Natural killer cell (primary cell): ENCODE data around the gene OAS1. TPM values are rescaled to one million over a fixed set of nuclear protein-coding genes. Genes with fewer than 3 reads are reported as not detected.

ENCODE experiments used
- ATAC-seq, 3 donors: fragments of 150-1000 bp in 2 of 3; fragments of 200-7000 bp in 1 of 3; cut with Tn5 transposase; 1 replicate in 1 of 3; 2 replicates in 2 of 3; pipeline ENCODE4 v1.10.0; 2021; ENCODE audit warnings: mild to moderate bottlenecking in 2 of 3, moderate library complexity in 2 of 3
- DNase-seq, 2 donors: peaks; one replicate each; pipeline versions ENCODE4 v3.0.0 to v3.0.0-alpha.2; 2013 to 2021; ENCODE audit warnings: mixed read lengths in 1 of 2
- H3K27ac ChIP-seq: one replicate; pipeline ENCODE4 v1.5.1; 2013; ENCODE audit warnings: mild to moderate bottlenecking, low read length
- H3K27me3 ChIP-seq: one replicate; pipeline ENCODE4 v1.6.1; 2013; ENCODE audit warnings: low read length; ENCODE audit not compliant: control insufficient read depth, insufficient read depth
- H3K36me3 ChIP-seq: one replicate; pipeline ENCODE4 v1.6.1; 2013; ENCODE audit warnings: low read length; ENCODE audit not compliant: control insufficient read depth, insufficient read depth
- H3K4me1 ChIP-seq: one replicate; pipeline ENCODE4 v1.6.1; 2013; ENCODE audit warnings: low read length; ENCODE audit not compliant: control insufficient read depth, insufficient read depth
- H3K4me3 ChIP-seq: one replicate; pipeline ENCODE4 v1.5.1; 2013; ENCODE audit warnings: low read length
- H3K9me3 ChIP-seq: one replicate; pipeline ENCODE4 v1.6.1; 2013; ENCODE audit warnings: low read length; ENCODE audit not compliant: control insufficient read depth, insufficient read depth
- H3K27ac Mint-ChIP-seq, 2 donors: one replicate each; pipeline ENCODE4 v1.8.0; 2022; ENCODE audit warnings: mild to moderate bottlenecking in 2 of 2, mixed read lengths in 2 of 2, moderate library complexity in 1 of 2
- H3K27me3 Mint-ChIP-seq, 2 donors: one replicate each; pipeline ENCODE4 v1.8.0; 2022; ENCODE audit warnings: low read depth in 2 of 2, mixed read lengths in 2 of 2
- H3K36me3 Mint-ChIP-seq: one replicate; pipeline ENCODE4 v1.8.0; 2022; ENCODE audit warnings: mixed read lengths
- H3K4me1 Mint-ChIP-seq, 2 donors: one replicate each; pipeline ENCODE4 v1.8.0; 2022; ENCODE audit warnings: mixed read lengths in 2 of 2
- H3K4me3 Mint-ChIP-seq: one replicate; pipeline ENCODE4 v1.8.0; 2022; ENCODE audit warnings: mild to moderate bottlenecking, moderate library complexity, mixed read lengths
- H3K9me3 Mint-ChIP-seq, 2 donors: one replicate each; pipeline ENCODE4 v1.8.0; 2022; ENCODE audit warnings: mixed read lengths in 2 of 2
- WGBS: methylation state at CpG from one replicate; pipeline ENCODE4 v1.1.7; 2013; ENCODE audit warnings: missing lambda C conversion rate; ENCODE audit not compliant: insufficient coverage; 5-methylcytosine and 5-hydroxymethylcytosine counted together
- intact Hi-C: fragments of 100-400 bp; cut with micrococcal nuclease; formaldehyde crosslinking; loops from one replicate; pipeline ENCODE4 v1.14.2; 2022
- total RNA-seq, 4 donors: library from RNA; stranded (reverse); fragments of 120-200 nt in 1 of 4; gene quantifications; one replicate each; pipeline versions ENCODE4 v1.2.3 to v1.2.4, GENCODE V29; 2013 to 2022
- TF ChIP-seq, protein P1 (sequence below): fragments of 200-600 bp; IDR thresholded peaks from one replicate; pipeline ENCODE4 v1.8.0; 2022; ENCODE audit warnings: antibody characterized with exemption

OAS1 gene
- total RNA-seq, 3 donors from 2014 or later (not counting 1 experiment from before 2014, with no cell fraction given): 12.4 to 21.1 (median 16.5) TPM

DNA sequence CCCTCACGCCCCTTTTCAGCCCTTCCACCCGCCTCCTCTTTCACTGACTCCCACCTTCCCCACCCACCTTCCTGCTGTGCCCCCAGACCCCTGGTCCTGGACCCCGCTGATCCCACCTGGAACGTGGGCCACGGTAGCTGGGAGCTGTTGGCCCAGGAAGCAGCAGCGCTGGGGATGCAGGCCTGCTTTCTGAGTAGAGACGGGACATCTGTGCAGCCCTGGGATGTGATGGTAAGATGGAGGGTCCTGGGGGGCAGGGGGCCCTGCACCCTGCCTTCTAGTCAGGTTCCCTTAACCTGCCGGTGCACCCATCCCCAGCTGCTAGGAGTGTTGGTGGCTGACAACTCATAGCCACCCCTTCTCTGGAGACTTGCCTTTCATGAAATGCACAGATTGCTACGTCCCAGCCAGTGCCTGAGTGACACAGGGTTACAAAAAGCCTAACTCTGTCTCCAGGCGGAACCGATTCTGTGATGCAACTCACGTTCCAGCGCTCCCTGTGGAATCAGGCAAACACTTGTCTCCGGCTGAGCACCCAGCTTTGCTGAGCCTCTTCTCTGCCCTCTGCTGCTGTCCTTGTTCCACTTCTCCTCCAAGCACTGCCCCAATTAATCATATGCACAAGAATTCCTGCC, 56.6 kb downstream of the OAS1 start:
- no peaks in the 10 kb centered on the region for H3K27me3 Mint-ChIP-seq
- DNase-seq (no peak), ATAC-seq (no peak)
- no peaks in the 10 kb centered on the region for H3K4me1 ChIP-seq
- H3K4me3 ChIP-seq: no peak overlapping the region
- TF ChIP-seq, protein P1, sequence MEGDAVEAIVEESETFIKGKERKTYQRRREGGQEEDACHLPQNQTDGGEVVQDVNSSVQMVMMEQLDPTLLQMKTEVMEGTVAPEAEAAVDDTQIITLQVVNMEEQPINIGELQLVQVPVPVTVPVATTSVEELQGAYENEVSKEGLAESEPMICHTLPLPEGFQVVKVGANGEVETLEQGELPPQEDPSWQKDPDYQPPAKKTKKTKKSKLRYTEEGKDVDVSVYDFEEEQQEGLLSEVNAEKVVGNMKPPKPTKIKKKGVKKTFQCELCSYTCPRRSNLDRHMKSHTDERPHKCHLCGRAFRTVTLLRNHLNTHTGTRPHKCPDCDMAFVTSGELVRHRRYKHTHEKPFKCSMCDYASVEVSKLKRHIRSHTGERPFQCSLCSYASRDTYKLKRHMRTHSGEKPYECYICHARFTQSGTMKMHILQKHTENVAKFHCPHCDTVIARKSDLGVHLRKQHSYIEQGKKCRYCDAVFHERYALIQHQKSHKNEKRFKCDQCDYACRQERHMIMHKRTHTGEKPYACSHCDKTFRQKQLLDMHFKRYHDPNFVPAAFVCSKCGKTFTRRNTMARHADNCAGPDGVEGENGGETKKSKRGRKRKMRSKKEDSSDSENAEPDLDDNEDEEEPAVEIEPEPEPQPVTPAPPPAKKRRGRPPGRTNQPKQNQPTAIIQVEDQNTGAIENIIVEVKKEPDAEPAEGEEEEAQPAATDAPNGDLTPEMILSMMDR: no peak
- no peak overlapping the region for H3K27ac ChIP-seq
- H3K4me1 Mint-ChIP-seq: peaks cover 0 to 13% of the 10 kb centered on the region in 2 donors
- peaks cover 54% of the 10 kb centered on the region for H3K36me3 ChIP-seq
- 97% methylated on average over 14 of the region's 14 CpGs for WGBS
- no peak overlapping the region for H3K4me3 Mint-ChIP-seq
- H3K9me3 ChIP-seq: no peaks in the 10 kb centered on the region
- peaks cover 2 to 4% of the 10 kb centered on the region in 2 donors for H3K9me3 Mint-ChIP-seq
- no peaks in the 10 kb centered on the region for H3K27me3 ChIP-seq
- H3K36me3 Mint-ChIP-seq: peaks cover 33% of the 10 kb centered on the region
- intact Hi-C loops: no loop called here
- H3K27ac Mint-ChIP-seq: no peak overlapping the region

DNA sequence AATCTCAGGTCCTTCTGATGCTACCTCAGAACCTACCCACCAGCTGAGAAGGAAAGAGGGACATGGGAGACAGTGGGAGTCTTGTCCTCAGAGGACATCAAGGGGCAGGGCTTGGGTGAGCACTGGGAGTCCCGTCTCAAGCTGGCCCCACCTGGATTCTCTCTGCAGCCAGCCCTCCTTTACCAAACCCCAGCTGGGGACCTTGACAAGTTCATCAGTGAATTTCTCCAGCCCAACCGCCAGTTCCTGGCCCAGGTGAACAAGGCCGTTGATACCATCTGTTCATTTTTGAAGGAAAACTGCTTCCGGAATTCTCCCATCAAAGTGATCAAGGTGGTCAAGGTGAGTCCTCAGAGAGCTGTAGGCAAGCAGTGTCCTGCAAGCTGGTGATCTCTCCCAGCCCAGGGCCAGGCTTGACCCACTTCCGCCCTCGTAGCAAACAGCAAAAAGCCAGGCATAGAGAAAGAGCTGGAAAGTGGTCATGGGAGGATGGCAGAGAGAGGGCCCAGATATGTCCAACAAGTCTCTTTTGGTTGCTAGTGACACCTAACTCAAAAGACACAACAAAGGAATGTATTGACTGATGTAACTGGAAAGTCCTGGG, 57.4 kb downstream of the OAS1 start:
- Histone ChIP-seq H3K36me3 (peaks cover 57% of the 10 kb centered on the region), H3K4me1 (no peaks in the 10 kb centered on the region), H3K27me3 (no peaks in the 10 kb centered on the region), H3K27ac (no peak overlapping the region), H3K4me3 (no peak overlapping the region), H3K9me3 (no peaks in the 10 kb centered on the region)
- TF ChIP-seq, protein P1: no peak
- Mint-ChIP-seq H3K27me3 (no peaks in the 10 kb centered on the region), H3K9me3 (peaks cover 2 to 4% of the 10 kb centered on the region in 2 donors), H3K36me3 (peaks cover 32% of the 10 kb centered on the region), H3K27ac (no peak overlapping the region), H3K4me3 (no peak overlapping the region), H3K4me1 (peaks cover 0 to 13% of the 10 kb centered on the region in 2 donors)
- intact Hi-C loops: no loop called here
- DNase-seq: no peak
- no peak for ATAC-seq
- 96% methylated on average over 6 of the region's 6 CpGs for WGBS

DNA sequence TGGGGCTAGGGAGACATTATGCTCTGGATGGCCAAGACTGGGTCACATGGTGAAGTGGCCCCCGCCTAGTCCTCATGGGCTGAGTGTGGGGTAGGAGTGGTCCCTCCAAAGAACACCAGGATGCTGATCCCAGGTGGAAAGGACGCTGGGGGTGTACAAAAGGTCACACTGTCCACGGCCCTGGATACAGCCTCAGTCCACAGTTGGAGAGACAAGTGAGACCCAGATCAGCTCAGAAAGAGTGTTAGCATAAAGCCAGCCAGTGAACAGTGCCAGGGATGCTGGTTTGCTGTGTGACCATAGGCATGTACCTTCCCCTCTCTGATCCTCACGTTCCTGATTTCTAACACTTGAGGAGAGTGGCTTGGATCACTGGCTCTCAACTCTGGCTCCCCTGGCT, 58.2 kb downstream of the OAS1 start:
- no peaks in the 10 kb centered on the region for H3K9me3 Mint-ChIP-seq
- DNase-seq (no peak), ATAC-seq (no peak)
- peaks cover 25% of the 10 kb centered on the region for H3K36me3 Mint-ChIP-seq
- H3K4me1 Mint-ChIP-seq: peaks cover 0 to 9% of the 10 kb centered on the region in 2 donors
- H3K4me3 Mint-ChIP-seq: no peak overlapping the region
- 95% methylated on average over 4 of the region's 4 CpGs for WGBS
- Histone ChIP-seq H3K4me3 (no peak overlapping the region), H3K4me1 (no peaks in the 10 kb centered on the region), H3K27ac (no peak overlapping the region), H3K36me3 (peaks cover 57% of the 10 kb centered on the region), H3K27me3 (no peaks in the 10 kb centered on the region), H3K9me3 (no peaks in the 10 kb centered on the region)
- no peaks in the 10 kb centered on the region for H3K27me3 Mint-ChIP-seq
- TF ChIP-seq, protein P1: no peak
- intact Hi-C loops: no loop called here
- no peak overlapping the region for H3K27ac Mint-ChIP-seq

DNA sequence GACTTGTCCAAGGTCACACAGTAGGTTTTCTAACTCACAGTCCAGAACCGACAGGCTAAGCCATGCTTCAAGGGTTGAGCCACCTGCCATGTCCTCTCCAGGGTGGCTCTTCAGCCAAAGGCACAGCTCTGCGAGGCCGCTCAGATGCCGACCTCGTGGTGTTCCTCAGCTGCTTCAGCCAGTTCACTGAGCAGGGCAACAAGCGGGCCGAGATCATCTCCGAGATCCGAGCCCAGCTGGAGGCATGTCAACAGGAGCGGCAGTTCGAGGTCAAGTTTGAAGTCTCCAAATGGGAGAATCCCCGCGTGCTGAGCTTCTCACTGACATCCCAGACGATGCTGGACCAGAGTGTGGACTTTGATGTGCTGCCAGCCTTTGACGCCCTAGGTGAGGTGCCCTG, 58.9 kb downstream of the OAS1 start:
- H3K4me1 ChIP-seq: no peaks in the 10 kb centered on the region
- 97% methylated on average over 15 of the region's 15 CpGs for WGBS
- H3K4me1 Mint-ChIP-seq: peaks cover 0 to 6% of the 10 kb centered on the region in 2 donors
- H3K27me3 Mint-ChIP-seq: no peaks in the 10 kb centered on the region
- no peaks in the 10 kb centered on the region for H3K27me3 ChIP-seq
- H3K4me3 Mint-ChIP-seq: no peak overlapping the region
- H3K36me3 Mint-ChIP-seq: peaks cover 23% of the 10 kb centered on the region
- H3K9me3 ChIP-seq: no peaks in the 10 kb centered on the region
- H3K4me3 ChIP-seq: no peak overlapping the region
- H3K36me3 ChIP-seq: peaks cover 63% of the 10 kb centered on the region
- no peak for DNase-seq
- TF ChIP-seq, protein P1: no peak
- H3K9me3 Mint-ChIP-seq: no peaks in the 10 kb centered on the region
- intact Hi-C loops: no loop called here
- no peak for ATAC-seq
- H3K27ac ChIP-seq: no peak overlapping the region
- H3K27ac Mint-ChIP-seq: no peak overlapping the region
